ENCODE measurements around the gene NXPE3. TPM values are rescaled to one million over a fixed set of nuclear protein-coding genes. Genes with fewer than 3 reads are reported as not detected.

The NXPE3 gene
- total RNA-seq, 1 donor from 2014 or later, result 15.9 TPM

GRCh38 chr3:101833446-101833974, 54.5 kb downstream of the NXPE3 start:
- intact Hi-C loops (cut with DNase I), result no loop called here
- ATAC-seq (no peak), DNase-seq (no peak)
- no peak overlapping the region for H3K4me3 ChIP-seq
- no peak for TF ChIP-seq CTCF (IDR thresholded peaks at IDR 0.05)
- no peak overlapping the region for H3K27ac ChIP-seq
- H3K36me3 ChIP-seq, result no peaks in the 10 kb centered on the region
- H3K27me3 ChIP-seq, result no peaks in the 10 kb centered on the region
- H3K4me1 ChIP-seq, result peaks cover 24% of the 10 kb centered on the region
- no peaks in the 10 kb centered on the region for H3K9me3 ChIP-seq

- no peaks in the 10 kb centered on the region for H3K9me3 ChIP-seq
- peaks cover 11% of the 10 kb centered on the region for H3K4me1 ChIP-seq
- DNase-seq, result no peak
- intact Hi-C loops (cut with DNase I), result no loop called here
- no peak overlapping the region for H3K27ac ChIP-seq
- no peak for ATAC-seq
- no peak overlapping the region for H3K4me3 ChIP-seq
- H3K36me3 ChIP-seq, result no peaks in the 10 kb centered on the region
- H3K27me3 ChIP-seq, result no peaks in the 10 kb centered on the region
- no peak for TF ChIP-seq CTCF (IDR thresholded peaks at IDR 0.05)
These were observed 56.7 kb downstream of the NXPE3 start for GRCh38 chr3:101835676-101836075.

- DNase-seq, result no peak
- no peaks in the 10 kb centered on the region for H3K9me3 ChIP-seq
- no peak for TF ChIP-seq CTCF (IDR thresholded peaks at IDR 0.05)
- peaks cover 11% of the 10 kb centered on the region for H3K4me1 ChIP-seq
- no peak overlapping the region for H3K27ac ChIP-seq
- H3K36me3 ChIP-seq, result no peaks in the 10 kb centered on the region
- ATAC-seq, result no peak
- H3K4me3 ChIP-seq, result no peak overlapping the region
- no peaks in the 10 kb centered on the region for H3K27me3 ChIP-seq
- intact Hi-C loops (cut with DNase I), result no loop called here
These were observed 57.1 kb downstream of the NXPE3 start for GRCh38 chr3:101836160-101836559.

- no peaks in the 10 kb centered on the region for H3K27me3 ChIP-seq
- no peaks in the 10 kb centered on the region for H3K36me3 ChIP-seq
- no peak overlapping the region for H3K4me3 ChIP-seq
- TF ChIP-seq CTCF (IDR thresholded peaks at IDR 0.05), result no peak
- H3K9me3 ChIP-seq, result no peaks in the 10 kb centered on the region
- no peak for DNase-seq
- ATAC-seq, result peak; percentile 73
- peaks cover 11% of the 10 kb centered on the region for H3K4me1 ChIP-seq
- no peak overlapping the region for H3K27ac ChIP-seq
- intact Hi-C loops (cut with DNase I), result no loop called here
These were observed 57.9 kb downstream of the NXPE3 start for GRCh38 chr3:101836652-101837598.

GRCh38 chr3:101838691-101839090, 59.7 kb downstream of the NXPE3 start:
- Histone ChIP-seq H3K4me1 (peaks cover 7% of the 10 kb centered on the region), H3K4me3 (no peak overlapping the region), H3K27me3 (no peaks in the 10 kb centered on the region), H3K27ac (no peak overlapping the region), H3K9me3 (no peaks in the 10 kb centered on the region), H3K36me3 (no peaks in the 10 kb centered on the region)
- DNase-seq (no peak), ATAC-seq (no peak)
- TF ChIP-seq CTCF (IDR thresholded peaks at IDR 0.05), result no peak
- intact Hi-C loops (cut with DNase I), result no loop called here

Data from upper lobe of right lung (tissue), 1 donor.